HG02759 (cell line): ENCODE data around the gene ST8SIA1.

Experiments used
- ATAC-seq: cut with Tn5 transposase; IDR thresholded peaks from one replicate; pipeline ENCODE4 v1.9.1; 2021; ENCODE audit warnings: mild to moderate bottlenecking, moderate library complexity; ENCODE audit not compliant: unreplicated experiment

The ST8SIA1 gene

DNA sequence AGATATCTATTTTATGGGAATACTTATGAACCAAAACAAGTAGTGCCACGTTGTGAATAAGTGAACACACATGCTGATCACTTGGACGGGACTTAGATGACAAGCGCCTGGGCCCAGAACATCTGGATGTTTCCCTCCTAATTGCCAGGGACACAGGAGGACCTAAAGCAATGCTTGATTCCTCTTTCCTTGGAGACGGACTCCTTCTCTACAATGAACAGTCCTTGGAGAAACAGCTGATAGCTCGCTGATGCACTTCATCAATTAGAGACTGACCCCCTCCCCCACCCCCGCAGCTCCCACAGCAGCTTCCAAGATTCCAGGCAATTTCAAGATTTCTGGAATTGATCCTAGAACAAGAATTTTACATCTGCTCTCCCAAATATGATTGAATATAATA, 86.4 kb downstream of the ST8SIA1 start:
- no peak for ATAC-seq

DNA sequence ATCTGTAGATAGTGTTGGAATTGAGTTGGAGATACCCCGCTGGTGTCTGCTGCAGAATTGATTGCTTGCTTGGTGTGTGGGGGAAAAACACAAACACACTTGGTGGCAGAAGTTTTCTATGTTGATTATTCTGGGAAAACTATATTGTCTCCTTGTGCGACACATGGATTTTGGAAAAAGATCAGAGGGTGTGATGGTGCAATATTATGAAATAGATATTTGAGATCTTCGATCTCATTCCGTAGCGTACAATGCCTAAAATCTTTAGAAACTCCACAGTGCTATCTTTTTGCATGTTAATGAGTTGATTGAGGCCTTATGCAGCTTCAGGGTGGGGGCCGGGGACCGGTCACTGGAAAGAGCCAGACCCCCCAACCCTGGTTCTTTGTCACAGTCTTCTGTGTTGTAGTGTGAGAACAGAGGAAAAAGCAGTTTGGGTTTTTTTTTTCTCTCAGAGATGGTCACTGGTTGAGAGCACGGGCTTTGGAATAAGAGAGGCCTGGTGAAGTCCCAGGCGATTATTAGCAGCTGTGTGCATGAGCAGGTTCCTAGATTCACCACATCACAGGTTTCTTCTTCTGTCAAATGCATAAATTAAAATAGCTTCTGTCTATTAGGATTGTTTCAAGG, 88.2 kb downstream of the ST8SIA1 start:
- no peak for ATAC-seq

DNA sequence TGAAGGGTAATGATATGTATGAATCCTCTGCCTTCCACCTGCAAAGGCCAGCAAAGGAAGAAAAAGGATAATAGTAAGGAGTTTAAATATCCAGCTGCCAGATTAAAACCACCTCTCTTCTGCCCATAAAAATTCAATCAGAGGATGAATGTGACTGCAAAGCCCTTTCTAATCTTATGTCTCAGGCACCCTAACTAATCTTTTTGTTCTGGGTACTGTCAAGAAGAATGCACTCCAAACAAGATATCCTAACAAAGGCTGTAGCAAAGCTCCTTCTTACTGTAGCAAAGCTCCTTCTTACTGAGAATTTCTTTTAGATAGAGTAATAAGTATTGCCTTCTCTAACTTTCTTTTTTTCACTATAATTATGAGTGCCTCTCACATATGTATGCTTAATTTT, 91.8 kb downstream of the ST8SIA1 start:
- ATAC-seq, result no peak

DNA sequence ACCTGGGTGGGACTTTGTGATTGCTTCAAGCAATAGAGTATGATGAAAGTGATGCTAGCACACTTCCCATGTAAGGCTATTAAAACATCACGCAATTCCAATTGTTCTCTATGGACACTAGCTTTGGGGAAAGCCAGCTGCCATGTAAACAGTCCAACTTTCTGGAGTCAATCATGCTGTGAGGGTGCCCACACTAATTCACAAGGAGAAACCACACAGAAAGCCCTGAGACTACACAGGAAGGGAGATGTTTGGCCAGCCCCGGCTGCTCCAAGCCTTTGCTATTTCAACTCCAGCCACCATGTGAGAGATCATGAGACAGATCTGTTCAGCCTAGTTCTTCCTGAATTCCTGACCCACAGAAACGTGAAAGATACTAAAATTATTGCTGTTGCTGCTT, 96.3 kb downstream of the ST8SIA1 start:
- ATAC-seq, result no peak

DNA sequence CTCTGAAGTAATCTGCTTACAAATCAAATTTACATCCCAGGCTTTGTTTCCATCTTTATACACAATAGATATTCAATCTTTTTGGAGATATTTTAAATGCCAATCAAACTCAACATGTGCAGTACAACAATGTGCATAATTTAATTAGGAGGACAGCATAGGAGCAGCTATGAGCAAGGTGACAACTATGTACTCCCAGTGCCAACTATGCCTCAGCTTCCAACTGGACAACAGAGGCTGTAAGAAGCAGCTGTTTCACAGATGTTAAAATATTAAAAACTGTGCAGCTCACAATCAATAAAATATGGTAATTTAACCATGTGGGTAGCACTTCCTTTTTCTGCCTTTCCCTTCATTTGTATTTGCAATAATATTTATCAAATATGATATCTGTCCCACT, 99.9 kb downstream of the ST8SIA1 start:
- no peak for ATAC-seq

DNA sequence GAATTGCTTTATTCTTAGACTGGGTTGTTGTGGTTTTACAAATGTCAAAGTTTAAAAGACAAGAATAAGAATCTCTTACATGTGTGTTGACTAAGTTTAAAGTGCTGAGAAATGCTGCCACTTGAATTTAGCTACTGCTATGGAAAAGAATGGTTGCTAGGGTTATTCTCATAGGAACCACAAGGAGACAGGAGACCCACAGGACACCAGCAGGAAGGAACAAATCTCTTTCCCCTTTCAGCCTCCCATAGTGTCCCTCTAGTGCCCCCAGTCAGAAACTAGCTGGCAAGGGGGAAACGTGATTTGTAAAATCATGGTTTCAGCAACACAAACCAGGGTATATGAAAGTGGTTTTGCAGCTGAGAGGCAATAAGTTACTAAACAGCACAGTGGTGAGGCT, 102.7 kb downstream of the ST8SIA1 start:
- no peak for ATAC-seq

DNA sequence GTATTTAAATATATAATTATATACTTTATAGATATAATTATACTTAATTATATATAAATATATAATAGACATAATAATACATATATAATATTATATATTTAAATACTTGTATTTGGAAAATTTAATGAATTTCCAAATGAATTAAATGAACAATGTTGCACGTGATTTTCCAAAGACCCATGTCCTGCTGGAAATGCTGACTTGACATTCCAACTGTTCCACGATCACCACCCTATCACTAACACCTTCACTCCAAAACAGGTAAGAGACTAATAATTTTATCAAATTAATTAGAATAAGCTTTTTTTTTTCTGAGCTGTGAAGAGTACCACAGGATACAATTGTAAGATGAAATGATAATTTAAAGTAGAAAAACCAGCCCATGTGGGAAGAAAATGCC, 103.4 kb downstream of the ST8SIA1 start:
- no peak for ATAC-seq

DNA sequence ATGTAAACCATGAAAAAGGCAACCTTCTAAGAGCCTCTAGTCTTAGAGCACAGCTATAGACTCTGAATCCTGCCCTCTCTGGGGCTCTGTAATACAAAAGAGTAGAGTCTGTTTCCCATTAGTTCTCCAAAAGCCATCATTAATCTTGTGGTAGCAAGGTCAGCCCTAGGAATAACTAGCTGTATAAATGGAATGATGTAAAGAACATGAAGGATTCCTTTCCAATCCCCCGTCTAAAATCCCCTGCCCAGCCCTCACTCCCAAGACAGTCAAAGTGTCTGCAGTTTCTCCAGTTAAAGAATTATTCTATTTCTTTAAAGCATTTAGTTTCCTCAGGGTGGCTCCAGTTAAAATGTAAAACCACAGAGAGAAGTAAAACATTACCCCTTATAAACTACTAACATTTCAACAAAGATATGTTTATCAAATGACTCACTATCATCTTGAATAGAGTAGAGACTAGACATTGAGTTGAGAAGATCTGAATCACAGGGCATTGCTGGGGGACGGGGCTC, 104.2 kb downstream of the ST8SIA1 start:
- ATAC-seq, result no peak

DNA sequence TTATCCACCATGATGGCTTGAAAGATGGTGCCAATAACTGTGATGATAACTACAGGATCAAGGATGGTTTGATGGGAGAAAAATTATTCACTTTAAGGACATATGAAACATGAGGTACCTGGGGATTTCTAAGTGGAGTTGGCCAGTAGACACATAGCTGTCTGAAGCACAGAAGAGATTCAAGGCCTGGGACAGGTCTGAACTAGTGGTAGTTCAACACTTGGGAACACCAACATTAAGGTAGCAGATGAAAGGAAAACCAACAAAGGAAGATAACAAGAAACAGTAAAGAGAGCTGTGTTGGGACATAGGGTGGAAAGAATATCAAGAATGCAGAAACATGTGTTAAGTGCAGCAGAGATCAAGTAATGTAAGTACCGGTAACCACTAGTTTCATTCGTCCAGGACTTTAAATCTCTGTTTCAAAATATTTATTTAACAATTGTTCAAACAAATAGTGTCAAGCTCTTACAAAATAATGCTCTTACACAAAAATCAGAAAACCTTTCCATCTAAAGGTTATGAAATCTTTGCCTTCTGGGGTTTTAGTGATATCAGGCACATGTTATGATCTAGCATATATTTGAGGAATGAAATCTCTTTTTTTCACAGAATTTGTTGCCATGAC, 104.7 kb downstream of the ST8SIA1 start:
- ATAC-seq, result no peak

DNA sequence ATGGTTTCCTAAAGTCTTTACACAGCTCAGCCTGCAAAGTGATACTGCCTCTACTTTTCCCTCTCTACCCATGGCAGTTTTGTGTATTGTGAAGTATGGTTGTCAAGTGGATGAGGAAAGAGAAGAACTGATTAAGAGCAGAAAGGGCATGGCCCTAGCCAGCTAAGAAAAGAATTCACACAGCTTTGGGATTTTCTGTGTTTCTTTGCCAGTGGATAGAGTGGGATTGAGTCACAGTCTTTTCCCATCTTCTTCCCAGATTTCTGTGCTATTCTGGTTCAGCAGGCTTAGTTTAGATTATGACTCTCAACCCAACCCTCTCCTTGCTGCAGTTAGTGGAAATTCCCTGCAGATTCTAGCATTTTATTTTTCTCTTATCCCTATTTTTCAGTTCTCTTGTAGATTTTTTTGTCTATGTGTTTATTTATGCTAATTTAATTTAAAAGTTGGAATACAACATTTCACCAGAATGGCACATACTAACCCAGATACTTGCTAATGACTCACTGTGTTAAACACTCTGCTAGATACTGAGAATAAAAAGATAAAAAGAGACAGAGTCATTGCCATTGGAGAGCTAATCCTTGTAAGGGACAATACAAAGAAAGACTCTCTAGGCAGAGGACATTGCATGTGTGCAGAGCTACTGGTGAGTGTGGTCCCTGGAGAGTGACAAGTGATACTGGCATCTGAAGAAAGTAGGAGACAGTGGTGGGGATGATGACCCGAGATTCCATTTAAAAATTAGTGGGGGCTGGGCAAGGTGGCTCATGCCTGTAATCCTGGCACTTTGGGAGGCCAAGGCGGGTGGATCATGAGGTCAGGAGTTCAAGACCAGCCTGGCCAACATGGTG, 106.3 kb downstream of the ST8SIA1 start:
- no peak for ATAC-seq

DNA sequence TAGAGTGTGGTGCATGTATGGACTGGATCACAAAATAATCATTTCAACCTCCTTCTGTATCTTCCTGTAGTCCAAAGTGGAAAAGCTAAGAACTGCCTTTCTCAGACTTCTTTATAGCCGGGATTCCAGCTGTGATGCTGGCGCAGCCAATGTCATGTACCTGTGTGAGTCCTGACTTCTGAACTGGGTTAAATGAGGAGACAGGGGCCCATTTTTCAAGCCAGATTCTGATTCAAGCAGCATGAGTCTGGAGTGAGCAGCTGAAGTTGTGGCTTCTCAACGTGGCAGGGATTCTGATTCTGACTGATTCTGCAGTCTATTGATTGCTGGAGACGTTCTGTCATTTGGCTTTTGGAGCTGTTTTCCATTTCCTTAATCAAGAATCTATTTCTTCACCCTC, 111.2 kb downstream of the ST8SIA1 start:
- ATAC-seq, result no peak

DNA sequence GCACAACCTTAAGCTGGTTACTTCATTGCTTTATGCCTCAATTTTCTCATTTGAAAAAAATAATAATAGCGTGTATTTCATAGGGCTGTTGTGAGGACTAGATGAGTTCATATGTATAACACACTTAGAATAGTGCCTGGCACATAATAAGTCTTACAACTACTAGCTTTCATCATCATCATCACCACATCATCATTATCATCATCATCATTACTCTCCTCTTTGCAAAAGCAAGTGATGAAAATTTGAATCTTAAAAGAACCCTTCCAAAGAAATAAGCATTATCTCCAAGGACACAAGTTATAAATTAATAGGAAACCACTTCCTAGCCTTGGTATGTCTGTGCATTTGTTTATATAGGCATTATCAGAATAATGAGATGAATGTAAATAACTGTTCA, 117.0 kb downstream of the ST8SIA1 start:
- no peak for ATAC-seq

DNA sequence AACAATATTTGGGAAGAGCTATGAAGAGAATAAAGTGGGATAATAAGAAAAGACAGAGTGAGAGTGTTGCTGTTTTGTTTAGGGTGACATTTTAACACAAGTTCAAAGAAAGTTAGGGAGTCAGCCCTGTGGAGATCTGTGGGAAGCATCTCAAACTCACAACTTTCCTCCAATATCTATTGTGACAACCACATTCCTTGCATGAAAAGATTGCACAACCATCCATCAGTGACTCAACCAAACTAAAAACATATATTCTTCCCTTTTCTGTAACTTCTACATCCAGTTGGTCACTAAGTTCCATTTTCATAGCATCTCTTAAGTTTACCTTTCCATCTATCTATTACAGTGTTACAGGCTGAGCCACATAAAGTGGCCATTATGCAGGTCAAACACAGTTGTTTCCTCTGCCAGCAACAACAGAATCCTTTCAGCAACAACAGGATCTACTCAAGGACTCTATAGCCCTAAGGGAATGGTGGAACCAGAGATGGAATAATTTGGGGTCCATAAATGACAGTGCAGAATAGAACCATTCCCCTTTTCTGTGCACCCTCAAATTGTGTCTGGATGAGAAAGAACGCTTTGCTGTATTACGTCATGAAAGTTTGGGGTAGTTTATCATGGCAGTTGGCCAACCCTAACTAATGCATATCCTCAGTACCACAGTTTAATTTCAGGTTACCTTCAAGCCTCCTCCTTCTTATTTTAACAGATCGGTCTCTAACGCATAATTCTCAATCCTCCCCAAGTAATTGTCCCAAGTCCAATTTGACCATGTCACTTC, 118.8 kb downstream of the ST8SIA1 start:
- no peak for ATAC-seq

DNA sequence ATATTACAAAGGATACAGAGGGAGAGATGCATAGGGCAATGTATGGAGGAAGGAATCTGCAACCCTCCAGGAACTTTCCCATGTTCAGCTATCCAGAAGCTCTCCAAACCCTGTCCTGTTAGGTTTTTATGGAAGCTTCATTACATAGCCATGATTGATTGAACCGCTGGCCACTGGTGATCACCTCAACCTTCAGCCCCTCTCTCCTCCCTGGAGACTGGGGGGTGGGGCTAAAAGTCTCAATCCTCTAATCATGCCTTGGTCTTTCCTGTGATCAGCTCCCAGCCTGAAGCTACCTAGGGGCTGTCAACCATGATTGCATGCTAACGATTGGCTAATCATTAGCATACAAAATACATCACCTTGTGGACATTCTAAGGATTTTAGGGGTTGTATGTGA, 123.4 kb downstream of the ST8SIA1 start:
- ATAC-seq, result no peak

DNA sequence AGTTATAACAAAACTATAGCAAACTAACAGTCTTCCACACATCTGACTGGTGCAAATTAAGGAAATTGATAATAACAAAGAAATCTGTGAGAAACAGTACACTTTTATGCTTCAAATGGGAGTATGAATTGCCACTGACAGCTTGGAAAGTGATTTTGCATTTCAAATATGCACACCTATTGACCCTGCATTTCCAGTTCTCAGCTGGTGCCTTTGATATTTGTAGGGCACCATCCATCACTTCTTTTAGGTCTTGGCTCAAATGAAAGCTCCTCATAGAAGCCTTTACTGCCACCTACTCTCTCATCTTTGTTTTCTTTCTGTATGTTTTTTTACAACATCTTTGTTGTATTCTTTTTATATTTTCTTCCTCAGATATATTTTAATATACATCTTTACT, 125.1 kb downstream of the ST8SIA1 start:
- ATAC-seq, result no peak

DNA sequence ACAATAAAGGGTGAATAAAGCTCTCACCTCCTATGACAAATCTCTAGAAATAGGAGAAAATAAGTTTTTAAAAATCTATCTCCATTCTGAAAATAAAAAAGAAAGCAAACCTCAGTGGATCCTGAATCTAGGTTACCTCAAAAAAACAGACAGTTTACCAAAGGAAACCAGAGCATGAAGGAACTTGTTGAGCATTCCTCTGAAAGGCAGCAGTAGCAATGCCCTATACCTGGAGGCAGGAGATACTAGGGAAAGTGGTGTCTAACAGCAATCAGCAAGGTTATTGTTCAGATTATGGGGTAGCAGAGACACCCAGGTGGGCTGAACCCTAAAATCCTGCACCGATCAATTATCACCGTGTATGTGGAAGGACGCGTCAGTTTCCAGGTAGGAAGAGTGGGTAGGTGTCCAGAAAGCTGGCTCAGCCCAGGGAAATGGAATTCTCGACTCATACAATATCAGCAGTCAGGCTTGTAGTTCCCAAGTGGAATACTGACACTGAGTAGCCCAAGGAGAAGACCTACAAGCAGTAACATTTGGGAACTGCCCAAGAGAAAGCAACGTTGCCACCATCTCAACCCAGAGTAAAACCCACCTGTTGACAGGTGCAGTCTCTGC, 128.3 kb downstream of the ST8SIA1 start:
- no peak for ATAC-seq

DNA sequence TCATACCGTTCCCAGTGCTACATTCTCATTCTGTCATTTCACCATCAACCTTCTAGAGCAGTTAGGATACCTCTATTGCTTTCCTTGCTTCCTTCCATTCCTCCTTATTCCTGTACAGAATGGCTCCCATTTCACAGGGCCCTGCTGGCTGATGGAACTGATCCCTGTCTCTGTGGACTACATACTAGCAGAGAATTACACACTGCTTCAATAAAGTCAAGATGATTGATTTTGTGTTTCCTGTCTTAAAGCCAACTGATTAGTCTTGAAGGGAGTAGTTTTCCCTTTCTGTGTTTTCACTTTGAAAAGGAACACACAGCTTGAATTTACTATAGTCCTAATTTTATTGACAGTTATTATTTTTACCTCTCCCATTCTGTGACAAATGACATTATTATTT, 130.1 kb downstream of the ST8SIA1 start:
- no peak for ATAC-seq

DNA sequence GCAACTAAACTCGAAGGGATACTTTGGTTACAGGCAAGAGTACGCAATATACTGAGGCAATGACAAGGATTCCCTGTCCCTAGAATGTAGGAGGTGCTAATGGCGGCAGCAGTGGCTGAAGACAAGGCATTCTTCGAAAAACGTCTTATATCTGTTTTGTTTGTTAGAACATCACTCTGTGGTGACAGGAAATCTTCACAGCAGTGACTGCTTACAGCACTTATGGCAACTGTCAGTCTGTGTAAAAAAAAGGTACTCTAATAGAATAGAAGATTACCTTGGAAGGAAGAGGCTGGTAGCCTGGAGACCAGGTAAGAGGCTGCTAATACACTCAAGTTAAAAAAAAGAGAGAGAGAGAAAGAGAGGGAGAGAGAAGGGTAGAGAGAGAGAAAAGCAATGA, 131.7 kb downstream of the ST8SIA1 start:
- ATAC-seq, result no peak

DNA sequence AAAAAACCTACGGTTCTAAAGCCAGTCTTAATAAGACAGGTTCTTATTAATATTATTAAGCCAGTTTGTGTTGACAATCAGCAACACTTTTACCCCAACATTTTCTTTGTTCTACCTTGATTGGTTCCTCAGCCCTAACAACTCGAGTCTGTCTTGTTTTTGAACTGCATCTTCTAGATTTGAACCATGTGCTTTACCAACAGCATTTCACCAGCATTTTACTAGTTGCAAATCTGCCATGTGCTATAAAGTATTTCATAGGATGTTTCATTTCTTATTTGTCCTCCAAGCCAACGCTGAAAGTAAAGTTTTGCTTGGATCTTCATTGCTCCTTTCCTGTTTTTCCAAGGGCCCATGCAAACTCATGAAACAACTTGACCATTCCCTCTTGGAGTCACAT, 133.4 kb downstream of the ST8SIA1 start:
- ATAC-seq, result no peak

DNA sequence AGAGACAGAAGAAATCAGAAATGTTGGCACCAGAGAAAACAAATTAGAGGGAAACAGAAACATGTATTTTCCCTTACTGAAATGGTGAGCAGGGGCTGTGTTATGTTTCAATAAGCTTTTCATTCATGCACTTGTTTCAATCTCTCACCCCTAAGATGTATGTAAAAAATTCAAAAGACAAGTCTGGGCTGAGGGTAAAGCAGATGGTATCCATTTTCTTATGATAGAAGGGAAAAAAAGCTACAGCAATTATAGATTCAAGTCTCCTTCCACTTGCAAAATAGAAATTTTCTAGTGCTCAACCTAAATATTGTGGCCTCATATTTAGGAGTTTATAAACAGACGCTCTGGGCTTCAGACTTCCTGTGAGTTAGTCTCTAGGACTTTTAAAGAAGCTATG, 138.3 kb downstream of the ST8SIA1 start:
- no peak for ATAC-seq

DNA sequence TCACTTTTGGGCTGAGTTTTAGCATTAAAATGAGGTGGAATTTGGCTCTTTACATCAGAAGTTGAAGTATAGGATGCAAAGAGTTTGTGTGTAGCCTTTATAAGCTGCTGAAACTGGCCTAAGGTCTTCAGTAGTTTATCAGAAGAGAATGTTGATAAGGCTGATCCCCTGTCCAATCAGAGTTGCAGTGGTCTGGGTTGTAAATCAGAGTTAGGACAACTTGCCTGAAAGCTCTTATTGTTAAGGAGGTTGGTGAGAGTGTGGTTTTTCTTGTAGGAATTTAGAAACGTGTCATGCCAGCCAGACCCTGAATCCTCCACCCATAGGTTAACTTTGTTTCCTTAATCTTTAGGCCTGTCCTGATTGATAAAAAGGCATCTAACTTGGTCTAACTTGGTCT, 143.5 kb downstream of the ST8SIA1 start:
- no peak for ATAC-seq
